HG02840 (cell line): ENCODE results near the gene PRR36.

Source experiments
- ATAC-seq: cut with Tn5 transposase; IDR thresholded peaks from one replicate; pipeline ENCODE4 v1.9.1; 2021; ENCODE audit warnings: mild to moderate bottlenecking, moderate library complexity, moderate number of reproducible peaks; ENCODE audit not compliant: unreplicated experiment, low FRiP score

Gene PRR36

DNA sequence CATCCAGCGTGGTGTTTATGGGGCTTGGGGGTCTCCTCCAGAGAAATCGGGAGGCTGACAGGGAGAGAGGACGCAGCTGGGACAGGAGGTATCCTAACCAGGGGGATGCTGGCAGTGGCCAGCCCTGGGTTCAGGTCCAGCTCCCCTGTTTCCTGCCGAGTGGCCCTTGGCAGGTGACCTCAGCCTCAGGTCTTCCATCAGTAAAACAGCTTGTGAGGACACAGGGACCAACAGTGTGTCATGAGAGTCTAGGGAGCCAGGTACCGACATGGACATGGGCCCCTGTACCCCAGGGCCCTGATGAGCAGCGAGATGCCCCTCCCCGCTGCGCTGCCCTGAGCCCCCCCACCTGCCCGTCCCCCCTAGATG lies 24.6 kb downstream of the PRR36 start:
- no peak for ATAC-seq

DNA sequence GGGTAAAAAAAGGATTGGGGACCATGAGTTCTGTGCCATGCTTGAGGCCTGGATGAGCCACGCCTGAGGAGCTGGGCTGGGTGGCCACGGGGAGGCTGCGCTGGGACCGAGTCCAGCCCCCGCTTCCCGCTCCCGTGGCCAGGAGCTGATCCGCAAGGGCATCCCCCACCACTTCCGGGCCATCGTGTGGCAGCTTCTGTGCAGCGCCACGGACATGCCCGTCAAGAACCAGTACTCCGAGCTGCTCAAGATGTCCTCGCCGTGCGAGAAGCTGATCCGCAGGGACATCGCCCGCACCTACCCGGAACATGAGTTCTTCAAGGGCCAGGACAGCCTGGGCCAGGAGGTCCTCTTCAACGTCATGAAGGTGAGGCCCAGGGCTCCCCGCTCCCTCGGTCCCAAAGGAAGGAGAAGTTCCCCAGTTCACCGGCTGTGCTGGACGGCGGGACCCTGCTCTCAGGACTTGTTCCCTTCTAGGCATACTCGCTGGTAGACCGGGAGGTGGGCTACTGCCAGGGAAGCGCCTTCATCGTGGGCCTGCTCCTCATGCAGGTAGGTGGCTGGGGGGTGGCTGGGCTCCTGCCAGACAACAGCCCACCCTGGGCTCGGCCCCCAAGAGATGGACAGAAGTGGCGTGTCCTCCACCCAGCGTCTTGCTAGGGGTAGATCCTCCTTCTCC lies 25.3 kb downstream of the PRR36 start:
- no peak for ATAC-seq

DNA sequence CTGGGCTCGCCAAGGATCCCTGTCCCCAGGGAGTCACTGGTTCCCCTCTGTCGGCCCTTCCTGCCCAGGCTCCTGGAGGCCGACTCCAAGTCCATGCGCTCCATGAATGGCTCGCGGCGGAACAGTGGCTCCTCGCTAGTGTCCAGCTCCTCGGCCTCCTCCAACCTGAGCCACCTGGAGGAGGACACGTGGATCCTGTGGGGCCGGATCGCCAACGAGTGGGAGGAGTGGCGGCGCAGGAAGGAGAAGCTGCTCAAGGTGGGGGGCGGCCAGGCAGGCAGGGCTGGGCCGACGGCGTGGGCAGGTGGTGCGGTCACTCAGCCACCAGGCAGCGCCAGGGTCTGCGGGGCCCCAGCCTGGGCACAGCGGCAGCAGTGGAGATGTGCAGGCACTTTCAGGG lies 26.5 kb downstream of the PRR36 start:
- ATAC-seq: no peak

GRCh38 chr19:7846155-7846646 lies 28.0 kb downstream of the PRR36 start:
- no peak for ATAC-seq

GRCh38 chr19:7845390-7846154 lies 28.6 kb downstream of the PRR36 start:
- ATAC-seq: no peak

GRCh38 chr19:7844951-7845350 lies 29.2 kb downstream of the PRR36 start:
- ATAC-seq: no peak

- no peak for ATAC-seq
Measured at GRCh38 chr19:7844405-7844804, 29.8 kb downstream of the PRR36 start.

DNA sequence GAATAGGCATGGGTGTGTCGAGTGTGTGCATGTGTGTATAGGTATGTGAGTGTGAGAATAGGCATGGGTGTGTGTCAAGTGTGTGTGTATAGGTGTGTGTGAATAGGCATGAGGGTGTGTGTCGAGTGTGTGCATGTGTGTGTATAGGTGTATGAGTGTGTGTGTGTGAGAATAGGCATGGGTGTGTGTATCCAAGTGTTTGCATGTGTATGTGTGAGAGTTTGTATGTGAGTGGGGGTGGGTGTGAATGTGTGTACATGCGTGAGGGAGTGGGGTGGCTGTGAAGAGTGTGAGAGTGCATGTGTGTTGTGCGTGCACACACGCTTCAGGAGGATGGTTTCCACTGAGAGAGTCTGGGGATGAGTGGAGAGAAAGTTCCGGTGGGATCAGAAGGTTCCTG lies 30.7 kb downstream of the PRR36 start:
- no peak for ATAC-seq

DNA sequence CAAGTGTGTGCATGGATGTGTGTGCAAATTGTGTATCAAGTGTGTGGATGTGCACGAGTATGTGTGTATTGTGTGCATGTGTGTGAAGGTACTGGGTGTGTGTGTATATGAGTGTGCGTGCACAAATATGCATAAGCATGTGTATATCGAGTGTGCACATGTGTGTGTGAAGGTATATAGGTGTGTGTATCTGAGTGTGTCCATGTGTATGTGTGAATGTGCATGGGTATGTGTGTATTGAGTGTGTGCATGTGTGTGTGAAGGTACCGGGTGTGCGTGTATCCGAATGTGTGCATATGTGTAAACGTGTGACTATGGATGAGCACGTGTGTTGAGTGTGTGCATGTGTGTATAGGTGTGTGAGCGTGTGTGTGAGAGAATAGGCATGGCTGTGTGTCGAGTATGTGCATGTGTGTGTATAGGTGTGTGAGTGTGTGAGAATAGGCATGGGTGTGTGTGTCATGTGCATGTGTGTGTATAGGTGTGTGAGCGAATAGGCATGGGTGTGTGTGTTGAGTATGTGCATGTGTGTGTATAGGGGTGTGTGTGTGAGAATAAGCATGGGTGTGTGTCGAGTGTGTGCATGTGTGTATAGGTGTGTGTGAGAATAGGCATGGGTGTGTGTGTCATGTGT lies 31.4 kb downstream of the PRR36 start:
- ATAC-seq: no peak

- ATAC-seq: no peak
Measured at GRCh38 chr19:7841751-7842660, 32.2 kb downstream of the PRR36 start.

GRCh38 chr19:7840629-7841028 lies 33.6 kb downstream of the PRR36 start:
- no peak for ATAC-seq

DNA sequence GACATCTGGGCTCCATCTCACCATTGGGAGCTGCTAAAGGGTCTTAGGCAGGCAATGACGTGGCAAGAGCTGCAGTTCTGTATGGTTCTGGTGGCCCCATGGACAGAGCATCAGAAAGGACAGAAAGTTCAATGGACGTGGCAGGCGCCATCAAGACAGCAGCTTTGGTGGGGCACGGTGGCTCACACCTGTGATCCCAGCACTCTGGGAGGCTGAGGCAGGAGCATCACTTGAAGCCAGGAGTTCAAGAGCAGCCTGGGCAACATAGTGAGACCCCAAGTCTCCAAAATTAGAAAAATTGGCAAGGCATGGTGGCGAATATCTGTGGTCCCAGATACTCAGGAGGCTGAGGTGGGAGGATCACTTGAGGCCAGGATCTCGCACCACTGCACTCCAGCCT lies 34.7 kb downstream of the PRR36 start:
- ATAC-seq: no peak

- no peak for ATAC-seq
Measured at GRCh38 chr19:7833225-7834099, 40.7 kb downstream of the PRR36 start.

DNA sequence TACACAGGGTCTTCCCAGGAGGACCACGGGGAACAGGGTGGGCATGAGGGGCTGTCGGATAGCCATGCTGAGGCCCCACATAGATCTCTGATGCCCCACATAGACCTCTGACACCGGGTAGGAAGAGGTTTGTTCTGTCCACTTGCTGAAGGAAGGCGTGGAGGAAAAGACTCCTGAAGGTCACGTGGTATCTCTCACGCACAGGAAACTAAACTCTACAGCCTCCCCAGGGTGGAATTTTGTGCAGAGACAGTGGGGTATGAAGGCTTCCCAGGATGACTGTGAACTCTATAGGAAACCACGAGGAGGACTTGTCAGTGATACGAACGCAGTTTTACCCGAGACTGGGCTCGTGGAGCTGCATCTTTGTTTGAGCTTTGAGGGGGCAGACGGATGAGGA lies 41.4 kb downstream of the PRR36 start:
- no peak for ATAC-seq

GRCh38 chr19:7832009-7832408 lies 42.2 kb downstream of the PRR36 start:
- no peak for ATAC-seq

- ATAC-seq: no peak
Measured at GRCh38 chr19:7831452-7831851, 42.7 kb downstream of the PRR36 start.

GRCh38 chr19:7830823-7831222 lies 43.4 kb downstream of the PRR36 start:
- ATAC-seq: no peak

DNA sequence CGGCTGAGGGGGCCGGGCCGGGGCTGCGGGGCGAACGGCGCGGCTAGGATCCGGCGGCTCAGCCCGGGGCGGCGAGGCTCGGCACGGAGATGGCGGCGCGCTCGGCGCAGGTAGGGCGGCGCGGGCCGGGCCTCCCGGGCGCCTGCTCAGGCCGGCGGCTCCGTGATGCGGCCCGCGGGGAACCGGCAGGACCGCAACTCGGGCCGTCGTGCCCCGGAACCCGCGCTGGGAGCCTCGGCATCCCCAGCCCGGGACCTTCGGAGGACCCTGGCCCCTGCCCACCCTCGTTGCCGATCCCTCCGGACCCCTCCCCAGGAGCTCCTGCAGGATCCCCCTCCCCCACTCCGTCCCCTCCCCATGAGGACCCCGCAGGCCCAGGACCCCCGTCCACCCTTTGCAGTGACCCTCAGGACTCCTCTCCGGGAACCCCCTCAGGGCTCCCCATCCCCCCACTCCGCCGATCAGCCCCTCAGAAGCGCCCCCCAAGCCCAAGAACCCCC lies 43.9 kb downstream of the PRR36 start:
- no peak for ATAC-seq

GRCh38 chr19:7829561-7830271 lies 44.5 kb downstream of the PRR36 start, which contains the start of gene EVI5L:
EVI5L (plus strand) TSS chr19:7830218; CDS start chr19:7846543, 16,325 bp downstream.
- peak; percentile 88 for ATAC-seq
